Erythroblast (primary cell): ENCODE measurements around the gene ANTKMT.

Source experiments
- GATA1 ChIP-seq: IDR thresholded peaks from 2 replicates; pipeline ENCODE4 v1.6.1; 2011; ENCODE audit warnings: low read depth, mild to moderate bottlenecking, control low read depth, low read length, moderate library complexity
- POLR2A ChIP-seq: IDR thresholded peaks from 2 replicates; pipeline ENCODE4 v1.6.1; 2011; ENCODE audit warnings: mild to moderate bottlenecking, low read length

DNA sequence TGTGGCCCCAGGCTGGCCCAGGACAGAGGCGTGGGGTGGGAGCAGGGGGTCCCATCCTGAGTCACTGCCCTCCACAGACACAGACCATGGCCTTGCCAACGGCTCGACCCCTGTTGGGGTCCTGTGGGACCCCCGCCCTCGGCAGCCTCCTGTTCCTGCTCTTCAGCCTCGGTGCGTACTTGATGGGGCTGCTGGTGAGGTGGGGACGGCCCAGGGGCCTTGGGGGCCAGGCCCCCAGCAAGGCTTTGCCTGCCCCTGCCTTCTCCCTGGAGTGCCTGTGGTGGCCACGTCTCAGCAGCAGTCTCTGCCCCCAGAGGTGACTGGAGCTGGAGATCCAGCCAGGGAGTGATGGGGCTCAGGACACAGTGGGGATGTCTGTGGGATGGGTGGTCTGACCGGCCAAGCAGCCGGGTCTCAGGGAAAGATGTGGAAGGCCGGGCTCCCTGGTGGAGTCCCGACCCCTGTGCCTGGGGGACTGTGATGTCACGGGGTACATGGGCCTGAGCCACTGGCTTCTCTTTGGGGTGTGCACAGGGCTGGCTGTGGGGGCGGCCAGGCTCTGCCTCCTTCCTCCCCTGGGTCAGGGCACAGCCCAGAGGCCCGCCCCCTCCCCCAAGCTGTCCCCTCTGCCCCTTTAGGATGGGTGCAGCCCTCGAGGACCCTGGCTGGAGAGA, 41.8 kb downstream of the ANTKMT start:
- TF ChIP-seq POLR2A (no peak), GATA1 (no peak)
